DND-41 (cell line): ENCODE results near the gene PTGER3.

Experiments
- EZH2 ChIP-seq: IDR thresholded peaks from 3 replicates; pipeline ENCODE4 v1.6.1; 2012; ENCODE audit warnings: borderline replicate concordance, low read depth, mild to moderate bottlenecking, moderate library complexity, low read length, inconsistent platforms; ENCODE audit not compliant: severe bottlenecking
- TF ChIP-seq, protein P1 (sequence below): IDR thresholded peaks from 2 replicates; pipeline ENCODE4 v1.5.1; 2012; ENCODE audit warnings: borderline replicate concordance, low read length, moderate library complexity, mild to moderate bottlenecking; ENCODE audit not compliant: poor library complexity, severe bottlenecking; ENCODE audit errors: extremely low read depth

DNA sequence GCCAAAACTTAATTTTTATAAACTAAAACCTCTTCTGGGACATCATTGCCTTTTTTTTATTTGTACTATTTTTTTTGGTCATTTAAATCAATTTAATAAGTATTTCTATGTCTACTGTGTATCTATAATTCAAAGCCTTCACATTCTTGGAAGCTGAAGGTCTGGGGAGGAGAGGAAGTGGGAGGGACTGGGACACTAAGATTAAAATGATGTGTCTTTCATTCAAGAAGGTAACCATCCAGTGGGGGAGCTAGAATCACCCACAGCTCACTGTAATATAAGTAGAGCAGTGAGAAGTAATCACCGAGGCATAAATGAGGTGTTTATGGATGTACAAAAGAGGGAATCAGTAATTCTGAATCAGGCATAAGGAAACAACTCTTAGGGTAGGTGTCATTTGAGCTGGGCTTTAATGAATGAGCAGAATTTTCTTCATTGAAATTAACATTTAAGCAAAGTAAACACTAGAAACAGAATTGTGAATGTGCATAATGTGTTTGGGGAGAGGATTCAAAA lies 52.8 kb downstream of the PTGER3 start:
- TF ChIP-seq, protein P1, sequence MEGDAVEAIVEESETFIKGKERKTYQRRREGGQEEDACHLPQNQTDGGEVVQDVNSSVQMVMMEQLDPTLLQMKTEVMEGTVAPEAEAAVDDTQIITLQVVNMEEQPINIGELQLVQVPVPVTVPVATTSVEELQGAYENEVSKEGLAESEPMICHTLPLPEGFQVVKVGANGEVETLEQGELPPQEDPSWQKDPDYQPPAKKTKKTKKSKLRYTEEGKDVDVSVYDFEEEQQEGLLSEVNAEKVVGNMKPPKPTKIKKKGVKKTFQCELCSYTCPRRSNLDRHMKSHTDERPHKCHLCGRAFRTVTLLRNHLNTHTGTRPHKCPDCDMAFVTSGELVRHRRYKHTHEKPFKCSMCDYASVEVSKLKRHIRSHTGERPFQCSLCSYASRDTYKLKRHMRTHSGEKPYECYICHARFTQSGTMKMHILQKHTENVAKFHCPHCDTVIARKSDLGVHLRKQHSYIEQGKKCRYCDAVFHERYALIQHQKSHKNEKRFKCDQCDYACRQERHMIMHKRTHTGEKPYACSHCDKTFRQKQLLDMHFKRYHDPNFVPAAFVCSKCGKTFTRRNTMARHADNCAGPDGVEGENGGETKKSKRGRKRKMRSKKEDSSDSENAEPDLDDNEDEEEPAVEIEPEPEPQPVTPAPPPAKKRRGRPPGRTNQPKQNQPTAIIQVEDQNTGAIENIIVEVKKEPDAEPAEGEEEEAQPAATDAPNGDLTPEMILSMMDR, result no peak
- no peak for TF ChIP-seq EZH2
